Skeletal muscle satellite cell (primary cell): ENCODE data around the gene TMEM254.
A peak's percentile ranks its signal among the peaks of the same experiment; 100 is the strongest.
"Not testable (repeated sequence)": the region's sequence is repeated elsewhere in the genome, so short reads cannot be mapped to it uniquely, and the experiment has no call there.

Source experiments
- H3K27me3 ChIP-seq: 2 replicates; pipeline ENCODE4 v1.7.0; 2013; ENCODE audit warnings: low read length; ENCODE audit not compliant: control insufficient read depth, insufficient read depth
- H3K36me3 ChIP-seq: 2 replicates; pipeline ENCODE4 v1.7.0; 2013; ENCODE audit warnings: mild to moderate bottlenecking, control low read depth, low read length; ENCODE audit not compliant: insufficient read depth
- H3K4me1 ChIP-seq: 2 replicates; pipeline ENCODE4 v1.7.0; 2013; ENCODE audit warnings: low read length; ENCODE audit not compliant: control insufficient read depth, insufficient read depth
- H3K4me2 ChIP-seq: 2 replicates; pipeline ENCODE4 v1.7.0; 2013; ENCODE audit warnings: mild to moderate bottlenecking, low read length
- H3K4me3 ChIP-seq: 2 replicates; pipeline ENCODE4 v1.7.0; 2013; ENCODE audit warnings: low read length
- H3K9ac ChIP-seq: 2 replicates; pipeline ENCODE4 v1.7.0; 2013; ENCODE audit warnings: mild to moderate bottlenecking, low read depth, low read length, moderate library complexity
- H3K9me3 ChIP-seq: replicated peaks from 2 replicates; pipeline ENCODE4 v1.7.0; 2013; ENCODE audit warnings: mild to moderate bottlenecking, control low read depth, low read length

The TMEM254 gene

GRCh38 chr10:80108576-80109239, 30.2 kb downstream of the TMEM254 start:
- Histone ChIP-seq H3K9ac (no peak overlapping the region), H3K9me3 (no peaks in the 10 kb centered on the region), H3K4me3 (no peak overlapping the region), H3K36me3 (no peaks in the 10 kb centered on the region), H3K27me3 (peaks cover 8% of the 10 kb centered on the region), H3K4me2 (no peak overlapping the region), H3K4me1 (peaks cover 4% of the 10 kb centered on the region)

- Histone ChIP-seq H3K4me3 (no peak overlapping the region), H3K36me3 (no peaks in the 10 kb centered on the region), H3K4me1 (no peaks in the 10 kb centered on the region), H3K4me2 (no peak overlapping the region), H3K9me3 (no peaks in the 10 kb centered on the region), H3K27me3 (peaks cover 2% of the 10 kb centered on the region), H3K9ac (no peak overlapping the region)
Measured at GRCh38 chr10:80110986-80111385, 32.5 kb downstream of the TMEM254 start.

GRCh38 chr10:80118669-80119068, 40.2 kb downstream of the TMEM254 start:
- Histone ChIP-seq H3K36me3 (no peaks in the 10 kb centered on the region), H3K4me1 (no peaks in the 10 kb centered on the region), H3K27me3 (peaks cover 17% of the 10 kb centered on the region), H3K9me3 (no peaks in the 10 kb centered on the region), H3K4me3 (no peak overlapping the region), H3K9ac (no peak overlapping the region), H3K4me2 (no peak overlapping the region)

GRCh38 chr10:80122110-80122710, 43.7 kb downstream of the TMEM254 start:
- Histone ChIP-seq H3K4me2 (no peak overlapping the region), H3K27me3 (peaks cover 17% of the 10 kb centered on the region), H3K9ac (no peak overlapping the region), H3K4me1 (no peaks in the 10 kb centered on the region), H3K36me3 (no peaks in the 10 kb centered on the region), H3K4me3 (no peak overlapping the region), H3K9me3 (no peaks in the 10 kb centered on the region)

- H3K4me1 ChIP-seq = no peaks in the 10 kb centered on the region
- no peaks in the 10 kb centered on the region for H3K36me3 ChIP-seq
- H3K27me3 ChIP-seq = peaks cover 17% of the 10 kb centered on the region
Measured at GRCh38 chr10:80122746-80123145, 44.3 kb downstream of the TMEM254 start.

GRCh38 chr10:80126876-80127275, 48.4 kb downstream of the TMEM254 start:
- no peak overlapping the region for H3K4me3 ChIP-seq
- H3K4me2 ChIP-seq = no peak overlapping the region
- H3K27me3 ChIP-seq = peaks cover 11% of the 10 kb centered on the region
- no peaks in the 10 kb centered on the region for H3K9me3 ChIP-seq
- H3K4me1 ChIP-seq = no peaks in the 10 kb centered on the region
- no peak overlapping the region for H3K9ac ChIP-seq
- H3K36me3 ChIP-seq = no peaks in the 10 kb centered on the region

More at GRCh38 chr10:80122746-80123145, 44.3 kb downstream of the TMEM254 start:
- Histone ChIP-seq H3K4me3 (no peak overlapping the region), H3K4me2 (no peak overlapping the region), H3K9me3 (no peaks in the 10 kb centered on the region), H3K9ac (no peak overlapping the region)

GRCh38 chr10:80131499-80131901, 53.0 kb downstream of the TMEM254 start:
- no peaks in the 10 kb centered on the region for H3K36me3 ChIP-seq
- H3K27me3 ChIP-seq = peaks cover 5% of the 10 kb centered on the region
- no peaks in the 10 kb centered on the region for H3K9me3 ChIP-seq
- no peak overlapping the region for H3K4me3 ChIP-seq
- H3K4me2 ChIP-seq = no peak overlapping the region
- no peak overlapping the region for H3K9ac ChIP-seq
- peaks cover 20% of the 10 kb centered on the region for H3K4me1 ChIP-seq

GRCh38 chr10:80132299-80133139, 54.1 kb downstream of the TMEM254 start, which contains the start of gene PLAC9:
TSS of gene PLAC9 (plus strand) at chr10:80132730. CDS start at chr10:80132763, 33 bp downstream.
- Histone ChIP-seq H3K4me1 (peaks cover 24% of the 10 kb centered on the region), H3K36me3 (no peaks in the 10 kb centered on the region), H3K9ac (peak within 1 kb of the TSS; percentile 72), H3K4me2 (peak within 1 kb of the TSS; percentile 91), H3K27me3 (peaks cover 5% of the 10 kb centered on the region), H3K9me3 (no peaks in the 10 kb centered on the region), H3K4me3 (peak within 1 kb of the TSS; percentile 72)

GRCh38 chr10:80133206-80133605, 54.7 kb downstream of the TMEM254 start:
- H3K4me3 ChIP-seq = peak overlapping the region; percentile 72
- H3K4me1 ChIP-seq = peaks cover 24% of the 10 kb centered on the region
- no peaks in the 10 kb centered on the region for H3K9me3 ChIP-seq
- peak overlapping the region; percentile 72 for H3K9ac ChIP-seq
- H3K27me3 ChIP-seq = peaks cover 5% of the 10 kb centered on the region
- no peaks in the 10 kb centered on the region for H3K36me3 ChIP-seq
- peak overlapping the region; percentile 91 for H3K4me2 ChIP-seq

GRCh38 chr10:80133687-80134086, 55.2 kb downstream of the TMEM254 start:
- H3K4me1 ChIP-seq = peaks cover 24% of the 10 kb centered on the region
- H3K9me3 ChIP-seq, H3K36me3 ChIP-seq, H3K9ac ChIP-seq, H3K4me3 ChIP-seq, H3K27me3 ChIP-seq: not testable (repeated sequence)
- peak overlapping the region; percentile 91 for H3K4me2 ChIP-seq

- no peaks in the 10 kb centered on the region for H3K9me3 ChIP-seq
- peaks cover 24% of the 10 kb centered on the region for H3K4me1 ChIP-seq
- no peak overlapping the region for H3K4me3 ChIP-seq
- H3K9ac ChIP-seq = no peak overlapping the region
- peaks cover 4% of the 10 kb centered on the region for H3K27me3 ChIP-seq
- H3K4me2 ChIP-seq = peak overlapping the region; percentile 62
- H3K36me3 ChIP-seq = no peaks in the 10 kb centered on the region
Measured at GRCh38 chr10:80136134-80136571, 57.7 kb downstream of the TMEM254 start.
